Putamen (tissue), 1 donor: Measurements from ENCODE around the gene DOK1.

Experiments
- DNase-seq: peaks from one replicate; pipeline ENCODE4 v3.0.0-alpha.2; 2016; ENCODE audit warnings: low spot score

DOK1 gene

DNA sequence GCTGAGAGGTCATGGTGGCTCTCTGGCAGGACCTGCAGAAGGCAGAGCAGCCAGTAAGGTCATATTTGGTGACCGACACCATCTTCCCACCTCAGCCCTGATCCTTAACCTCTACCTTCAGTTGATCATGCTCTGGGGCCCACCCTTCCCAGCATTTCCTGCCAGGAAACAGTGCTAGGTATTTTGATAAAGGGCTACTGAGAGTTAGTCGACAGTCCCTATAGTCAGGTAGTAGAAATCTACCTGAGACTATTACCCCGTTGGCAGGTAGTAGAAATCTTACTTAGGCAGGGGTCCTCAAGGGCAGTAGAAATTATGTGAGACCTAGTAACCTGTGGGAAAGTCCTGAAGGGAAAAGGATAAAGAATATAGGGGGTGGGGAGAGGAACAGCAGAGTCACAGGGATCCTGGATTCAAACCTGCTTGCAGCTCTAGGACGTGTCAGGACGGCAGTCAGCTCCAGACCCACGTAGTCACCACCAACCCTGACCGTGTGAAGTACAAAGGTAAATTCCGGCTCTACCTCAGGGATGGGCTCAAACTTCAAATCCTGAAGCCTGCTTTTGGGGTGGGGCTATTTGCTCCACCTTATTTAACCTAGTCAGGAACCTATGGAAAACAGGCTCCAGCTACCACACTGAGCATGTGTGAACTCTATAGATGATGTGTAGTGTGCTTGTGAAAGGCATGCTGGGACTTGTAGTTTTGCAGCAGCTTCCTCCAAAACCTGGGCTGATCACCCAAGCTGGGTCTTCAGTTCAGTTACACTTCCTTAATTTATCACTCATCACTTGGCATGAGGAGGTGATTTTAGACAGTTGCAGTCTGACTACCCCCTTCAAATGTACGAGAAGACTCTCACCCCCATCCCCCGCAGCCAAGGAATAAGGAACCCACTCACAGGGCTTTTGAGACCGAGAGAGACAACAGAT, 28.5 kb upstream of the DOK1 start, which contains the start of gene DQX1:
Gene DQX1, minus strand, starts transcription at position 515 of the 932 bp plus-strand sequence. Its CDS starts 502 bp downstream, at position 13.
- peak; percentile 64 for DNase-seq

DNA sequence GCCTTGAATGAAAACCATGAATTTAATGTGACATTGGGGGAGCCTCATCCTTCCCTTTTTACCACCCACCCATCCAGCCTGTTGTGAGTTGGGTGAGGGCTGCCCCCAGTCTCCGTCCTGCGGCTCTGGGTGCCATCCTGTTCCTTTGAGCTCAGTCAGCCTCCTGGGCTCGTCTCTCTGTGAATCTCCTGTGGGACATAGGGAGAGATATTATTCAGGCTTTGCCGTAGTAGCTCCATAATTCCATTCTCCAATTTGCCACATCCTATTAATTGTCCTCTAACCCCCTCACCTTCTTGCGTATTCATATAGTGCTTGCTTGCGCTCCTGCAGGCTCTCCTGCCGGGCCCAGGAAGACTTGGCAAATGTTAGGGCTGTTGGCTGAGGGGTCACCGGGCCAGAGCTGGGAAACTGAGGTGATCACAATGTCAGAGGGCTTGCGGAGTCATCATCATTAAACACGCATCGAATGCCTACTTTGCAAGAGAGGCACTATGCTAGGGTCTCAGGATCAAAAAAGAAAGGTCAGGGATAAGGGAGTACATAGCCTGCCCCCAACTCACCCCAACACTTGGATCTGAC, 27.8 kb upstream of the DOK1 start:
- DNase-seq = no peak

DNA sequence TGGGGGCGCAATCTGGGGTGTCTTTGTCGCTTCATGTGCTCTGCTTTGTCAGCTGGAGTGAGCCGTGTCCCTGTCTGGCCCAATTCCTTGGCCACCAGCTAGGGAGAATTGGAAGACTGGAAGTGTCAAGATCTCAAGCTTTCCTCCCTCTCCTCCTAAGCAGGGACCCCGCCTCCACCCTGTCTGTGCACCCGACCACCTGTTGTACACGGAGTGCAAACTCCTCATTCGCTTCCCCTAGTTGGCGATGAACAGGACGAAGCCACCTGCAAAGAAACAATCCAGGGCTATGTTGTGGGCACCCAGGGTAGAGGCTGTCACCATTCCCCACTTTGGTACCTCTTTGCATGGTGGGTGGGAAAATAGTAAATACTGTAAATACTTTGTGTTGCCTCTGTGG, 26.8 kb upstream of the DOK1 start:
- DNase-seq = no peak

DNA sequence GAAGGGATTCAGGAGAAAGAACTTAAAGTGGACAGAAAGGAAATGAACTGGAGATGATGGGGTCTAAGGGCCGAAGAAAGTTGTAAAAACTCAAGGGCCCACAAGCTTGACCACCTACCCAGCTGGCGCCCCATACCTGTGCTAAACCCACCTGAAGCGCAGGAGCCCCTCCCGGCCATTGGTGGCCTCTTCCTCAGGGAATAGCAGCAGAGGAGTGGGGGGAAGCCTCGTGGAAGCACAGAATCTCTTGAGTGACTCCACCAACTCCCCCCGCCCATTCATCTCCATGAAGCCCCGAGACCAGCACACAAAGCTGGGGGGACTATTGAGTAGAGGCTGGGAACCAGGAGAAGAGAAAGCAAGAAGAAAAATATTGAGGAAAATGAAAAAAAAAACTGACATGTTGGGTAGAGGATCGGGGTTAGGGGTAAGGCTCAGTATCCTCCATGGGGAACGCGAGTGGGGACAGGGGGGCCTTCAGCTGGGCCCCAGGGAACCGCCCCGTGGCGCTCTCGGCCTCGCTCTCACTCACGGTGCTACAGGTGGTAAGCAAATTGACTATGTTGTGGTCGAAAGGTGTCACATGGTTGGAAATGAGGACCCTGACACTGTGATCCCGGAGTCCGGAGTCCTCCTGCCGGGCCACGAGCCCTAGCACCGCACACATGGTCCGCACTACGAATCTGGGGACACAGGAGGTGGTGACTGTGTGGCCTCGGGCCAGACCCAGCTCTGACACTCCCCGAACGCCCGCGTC, 25.7 kb upstream of the DOK1 start:
- DNase-seq = no peak

DNA sequence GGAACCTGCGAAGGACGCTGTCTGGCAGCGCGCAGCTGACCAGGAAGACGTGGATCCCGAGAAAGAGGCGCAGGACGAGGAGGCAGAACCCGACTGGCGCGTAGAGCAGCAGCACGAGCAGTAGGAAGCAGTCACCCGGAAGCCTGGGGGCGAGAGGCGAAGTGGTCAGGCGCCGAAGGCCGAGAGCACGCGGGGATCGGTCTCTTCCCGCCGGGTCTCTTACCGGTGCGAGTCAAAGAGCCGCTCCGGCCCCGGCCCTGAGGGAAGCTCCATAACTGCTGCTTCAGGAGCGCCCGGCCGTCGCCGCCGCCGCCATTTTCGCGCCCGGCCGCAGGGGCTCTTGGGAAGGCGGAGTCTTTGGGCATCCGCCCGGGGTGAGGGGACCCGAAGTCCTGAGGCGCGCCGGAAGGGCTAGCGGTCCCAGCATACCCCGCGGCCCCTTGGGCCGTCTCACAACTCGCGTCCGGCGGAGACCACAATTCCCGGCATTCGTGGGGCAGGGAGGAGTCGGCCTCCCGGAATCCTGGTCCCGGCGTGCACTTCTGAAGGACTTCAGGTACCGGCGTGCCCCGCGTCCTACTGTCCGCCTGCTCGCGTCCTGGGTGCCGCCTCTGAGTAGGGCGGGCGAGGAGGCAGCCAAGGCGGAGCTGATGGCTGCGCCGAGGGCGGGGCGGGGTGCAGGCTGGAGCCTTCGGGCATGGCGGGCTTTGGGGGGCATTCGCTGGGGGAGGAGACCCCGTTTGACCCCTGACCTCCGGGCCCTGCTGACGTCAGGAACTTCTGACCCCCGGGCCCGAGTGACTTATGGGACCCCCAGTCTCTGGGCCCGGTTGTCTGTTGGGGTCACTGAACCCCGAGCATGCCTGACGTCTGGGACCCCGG, 24.9 kb upstream of the DOK1 start, which contains the start of the genes AUP1 and HTRA2:
Gene AUP1, minus strand, starts transcription at position 350 of the 882 bp plus-strand sequence. Its CDS starts 77 bp downstream, at position 273.
Gene HTRA2, plus strand, starts transcription at position 577 of the 882 bp plus-strand sequence. Its CDS starts 74 bp downstream, at position 651.
- DNase-seq = peak; percentile 98

DNA sequence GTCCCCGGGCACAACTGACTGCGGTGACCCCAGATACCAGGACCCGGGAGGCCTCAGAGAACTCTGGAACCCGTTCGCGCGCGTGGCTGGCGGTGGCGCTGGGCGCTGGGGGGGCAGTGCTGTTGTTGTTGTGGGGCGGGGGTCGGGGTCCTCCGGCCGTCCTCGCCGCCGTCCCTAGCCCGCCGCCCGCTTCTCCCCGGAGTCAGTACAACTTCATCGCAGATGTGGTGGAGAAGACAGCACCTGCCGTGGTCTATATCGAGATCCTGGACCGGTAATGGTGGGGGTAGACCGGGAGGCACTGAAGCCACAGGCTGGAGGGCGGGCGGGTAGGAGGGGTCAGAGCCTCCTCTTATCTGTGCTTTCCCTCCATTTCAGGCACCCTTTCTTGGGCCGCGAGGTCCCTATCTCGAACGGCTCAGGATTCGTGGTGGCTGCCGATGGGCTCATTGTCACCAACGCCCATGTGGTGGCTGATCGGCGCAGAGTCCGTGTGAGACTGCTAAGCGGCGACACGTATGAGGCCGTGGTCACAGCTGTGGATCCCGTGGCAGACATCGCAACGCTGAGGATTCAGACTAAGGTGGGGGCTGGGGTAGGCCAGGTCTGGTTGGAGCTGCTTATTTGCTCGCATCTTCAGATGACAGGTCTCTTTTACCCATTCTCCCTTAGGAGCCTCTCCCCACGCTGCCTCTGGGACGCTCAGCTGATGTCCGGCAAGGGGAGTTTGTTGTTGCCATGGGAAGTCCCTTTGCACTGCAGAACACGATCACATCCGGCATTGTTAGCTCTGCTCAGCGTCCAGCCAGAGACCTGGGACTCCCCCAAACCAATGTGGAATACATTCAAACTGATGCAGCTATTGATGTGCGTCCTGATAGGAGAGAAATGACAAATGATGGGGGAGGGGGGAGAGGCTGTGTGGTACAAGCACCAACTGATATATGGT, 24.0 kb upstream of the DOK1 start:
- DNase-seq = no peak

DNA sequence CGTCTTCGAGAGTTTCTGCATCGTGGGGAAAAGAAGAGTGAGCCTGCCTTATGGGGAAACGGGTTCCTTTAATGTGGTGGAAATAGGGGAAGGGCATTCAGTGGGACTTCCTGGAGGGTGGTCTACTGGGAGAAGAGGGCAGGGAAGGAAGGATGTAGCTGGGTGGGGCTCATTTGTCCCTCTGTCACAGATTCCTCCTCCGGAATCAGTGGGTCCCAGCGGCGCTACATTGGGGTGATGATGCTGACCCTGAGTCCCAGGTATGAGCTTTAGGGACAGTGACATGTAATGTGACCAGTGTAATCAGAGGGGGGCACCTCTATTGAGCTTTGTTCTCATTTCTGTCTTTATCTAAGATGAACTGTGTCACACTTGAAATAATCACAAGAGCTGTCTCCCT, 22.9 kb upstream of the DOK1 start:
- DNase-seq = no peak

DNA sequence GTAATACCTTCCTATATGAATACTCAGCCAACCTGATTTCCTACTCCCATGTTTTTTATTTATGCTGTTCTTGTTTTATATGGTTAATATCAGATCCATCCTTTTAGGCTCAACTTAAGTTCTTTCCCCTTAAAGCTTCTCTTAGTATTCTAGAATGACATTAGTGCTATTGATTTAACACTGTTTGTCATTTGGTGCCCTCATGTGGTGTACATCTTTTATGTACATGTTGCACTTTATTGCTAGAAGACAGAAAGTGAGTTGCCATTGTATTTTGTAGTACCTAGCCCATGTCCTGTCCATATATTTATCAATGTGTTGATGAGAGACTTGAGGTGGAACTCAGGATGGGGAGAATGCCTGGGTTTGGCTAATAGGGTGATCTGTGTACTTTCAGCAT, 22.3 kb upstream of the DOK1 start:
- DNase-seq = no peak

DNA sequence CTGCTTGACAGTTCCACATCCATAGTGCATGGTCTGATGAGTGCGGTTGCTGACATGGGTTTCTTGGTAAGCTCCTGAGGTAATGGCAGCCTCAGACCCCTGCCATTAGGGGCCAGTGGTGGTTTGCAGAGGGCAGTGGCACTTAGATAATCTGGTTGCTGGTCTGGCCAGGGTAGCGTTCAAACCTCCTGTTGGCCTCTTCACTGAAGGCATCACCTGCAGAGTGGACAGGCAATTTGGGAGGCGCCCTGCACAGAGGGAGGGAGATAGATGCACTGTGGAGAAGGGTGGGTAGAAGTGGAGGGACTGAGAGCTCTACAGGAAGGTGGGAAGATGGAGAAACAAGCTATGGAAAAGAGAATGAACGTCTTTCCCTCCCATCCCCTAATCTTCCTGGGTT, 21.1 kb upstream of the DOK1 start:
- DNase-seq = no peak

DNA sequence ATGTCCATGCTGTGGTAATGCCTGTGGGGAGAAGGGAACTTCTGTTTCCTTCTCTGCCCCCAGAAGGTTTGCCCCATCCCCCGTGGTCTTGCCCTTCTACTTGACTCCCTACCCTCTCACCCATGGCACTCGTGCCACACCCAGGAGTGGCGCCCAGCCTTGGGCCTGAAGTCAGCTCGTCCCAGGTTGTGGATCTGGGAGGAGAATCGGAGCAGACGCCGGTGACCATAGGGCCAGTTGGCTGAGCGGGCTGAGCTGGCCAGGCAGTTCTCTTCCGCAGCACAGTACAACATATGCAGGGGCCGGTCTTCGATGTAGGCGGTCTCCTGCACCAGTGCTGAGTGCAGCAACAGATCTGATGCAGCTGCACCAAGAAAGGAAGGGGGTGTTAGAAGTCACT, 20.1 kb upstream of the DOK1 start:
- DNase-seq = no peak

DNA sequence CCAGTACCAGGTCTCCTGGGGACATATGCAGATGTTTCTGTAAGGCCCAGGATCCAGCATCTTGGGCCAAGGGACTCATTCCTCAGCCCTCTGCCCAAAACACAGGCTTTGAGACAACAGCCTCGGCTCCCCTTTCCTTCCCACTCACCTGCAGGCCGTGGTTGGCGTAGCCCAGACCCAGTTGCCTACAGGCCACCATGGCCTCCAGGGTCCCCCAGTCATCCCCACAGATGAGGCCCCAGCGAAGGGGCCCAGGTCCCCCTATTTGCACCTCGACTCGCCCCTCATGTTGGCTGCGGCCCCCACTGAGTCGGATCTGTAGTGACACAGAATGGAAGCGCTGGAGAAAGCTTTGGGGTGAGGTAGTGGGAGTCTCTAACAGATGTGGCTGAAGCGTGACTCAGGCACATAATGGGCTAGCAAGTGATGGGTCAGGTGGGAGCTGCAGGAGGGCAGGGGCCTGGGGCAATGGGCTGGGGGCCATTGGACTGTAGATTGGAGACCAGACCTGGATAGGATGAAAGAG, 19.0 kb upstream of the DOK1 start:
- DNase-seq = no peak

DNA sequence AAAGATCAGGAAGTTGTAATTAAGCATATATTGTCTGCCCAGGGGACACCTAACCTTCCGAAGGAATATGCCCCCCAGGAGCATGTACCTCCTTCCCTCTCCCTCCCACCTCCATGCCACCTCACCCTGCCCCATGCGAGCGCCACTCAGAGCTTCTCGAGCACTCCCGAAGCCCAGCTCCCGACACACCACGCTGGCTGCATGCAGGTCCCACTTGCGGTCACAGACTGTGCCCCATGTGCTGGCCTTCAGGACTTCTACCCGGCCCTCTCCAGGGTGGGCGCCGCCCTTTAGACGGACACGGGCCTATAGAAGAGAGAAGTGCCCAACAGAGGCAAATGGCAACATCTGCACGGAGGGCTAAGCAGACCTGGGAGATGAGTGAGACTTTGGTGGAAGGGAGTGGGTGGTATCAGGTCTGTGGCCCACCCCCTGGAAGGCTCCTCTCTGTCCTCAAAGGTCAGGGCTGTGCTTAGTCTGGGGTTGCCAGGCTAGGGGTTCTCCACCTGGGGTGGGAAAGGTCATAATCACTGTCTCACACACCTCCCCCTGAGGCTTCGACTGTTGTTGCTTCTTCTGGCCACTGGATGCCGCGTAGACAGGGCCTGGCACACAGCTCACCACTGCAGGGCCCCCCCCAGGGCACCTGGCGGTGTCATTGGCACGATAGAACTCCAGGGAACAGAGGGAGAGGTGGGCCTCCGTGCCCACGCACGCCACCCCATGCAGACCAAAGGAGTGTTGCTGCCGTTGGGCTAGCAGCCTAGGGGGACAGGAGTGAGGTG, 18.2 kb upstream of the DOK1 start:
- DNase-seq = no peak

DNA sequence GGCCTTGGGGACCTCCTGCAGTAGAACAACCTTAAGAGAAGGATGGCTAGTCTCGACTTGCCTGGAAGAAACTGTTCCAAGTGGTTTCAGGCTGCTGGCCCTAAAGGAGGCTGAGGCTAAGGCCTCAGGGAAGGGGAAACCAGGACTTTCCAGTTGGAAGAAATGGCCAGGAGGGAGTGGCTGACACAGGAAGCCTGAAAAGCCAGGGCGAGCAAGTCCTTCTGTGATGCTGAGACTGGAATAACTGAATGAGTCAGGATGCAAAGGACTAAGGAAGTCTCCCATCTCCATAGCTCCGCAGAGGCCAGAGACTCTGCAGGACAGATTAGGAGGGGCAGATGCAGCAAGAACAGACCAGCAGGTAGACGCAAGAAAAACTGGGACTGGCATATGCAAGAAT, 17.4 kb upstream of the DOK1 start:
- no peak for DNase-seq

DNA sequence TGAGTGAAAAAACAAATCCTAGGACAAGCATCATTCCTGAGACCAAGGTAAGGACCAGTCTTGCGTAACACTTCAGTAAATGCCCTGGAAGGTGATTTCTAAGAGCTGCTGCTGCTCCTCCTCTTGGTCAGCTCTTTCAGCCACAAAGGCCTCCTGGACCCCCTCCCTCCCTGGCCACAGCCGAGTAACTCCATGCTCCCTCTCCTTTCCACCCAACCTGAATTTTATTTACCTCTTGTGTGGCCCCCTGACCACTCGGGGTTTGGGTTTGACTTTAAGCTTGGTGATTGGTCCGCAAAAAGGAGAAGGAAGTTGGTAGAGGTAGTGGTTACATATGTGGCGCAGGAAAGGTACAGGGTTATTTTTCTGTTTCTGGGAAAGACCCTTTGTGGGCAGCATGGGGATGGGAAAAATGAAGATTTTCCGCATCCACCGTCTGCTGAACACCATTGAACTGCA, 15.6 kb upstream of the DOK1 start:
- no peak for DNase-seq

DNA sequence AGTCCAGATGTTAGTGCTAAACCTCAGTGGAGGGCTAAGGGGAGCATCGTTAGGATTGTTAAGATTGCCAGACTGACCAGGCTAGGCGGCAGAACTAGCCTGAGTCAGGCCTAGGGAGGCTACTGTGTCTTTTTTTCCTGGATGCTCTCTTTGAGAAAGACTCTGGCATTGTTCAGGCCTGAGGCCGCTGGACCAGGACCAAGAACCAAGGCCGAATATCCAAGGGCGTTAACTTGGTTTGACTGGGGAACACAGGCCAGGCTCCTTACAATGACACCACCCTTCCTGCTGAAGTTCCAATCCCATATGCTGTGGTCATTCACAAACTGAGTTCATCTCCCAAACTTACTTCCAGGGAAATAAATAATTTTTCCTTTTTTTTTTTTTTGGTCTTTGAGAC, 14.2 kb upstream of the DOK1 start:
- DNase-seq = no peak

DNA sequence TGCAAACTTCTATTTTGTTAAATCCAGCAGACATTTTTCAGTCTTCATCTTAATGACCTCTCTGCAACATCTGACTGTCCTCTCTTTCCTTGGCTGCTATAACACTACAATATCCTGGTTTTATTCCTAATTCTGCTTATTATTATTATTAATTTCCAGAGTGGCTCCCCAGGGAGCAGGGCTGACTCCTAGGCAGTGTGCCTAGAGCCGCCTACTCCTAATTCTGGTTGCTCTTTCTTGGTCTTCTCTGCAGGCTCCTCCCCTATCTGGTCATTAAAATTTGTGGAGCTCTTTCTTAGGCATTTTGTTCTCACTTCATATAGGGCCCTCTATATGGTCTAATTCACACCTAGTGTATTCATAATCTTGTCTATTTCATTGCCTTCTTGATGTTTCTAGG, 11.5 kb upstream of the DOK1 start:
- no peak for DNase-seq

DNA sequence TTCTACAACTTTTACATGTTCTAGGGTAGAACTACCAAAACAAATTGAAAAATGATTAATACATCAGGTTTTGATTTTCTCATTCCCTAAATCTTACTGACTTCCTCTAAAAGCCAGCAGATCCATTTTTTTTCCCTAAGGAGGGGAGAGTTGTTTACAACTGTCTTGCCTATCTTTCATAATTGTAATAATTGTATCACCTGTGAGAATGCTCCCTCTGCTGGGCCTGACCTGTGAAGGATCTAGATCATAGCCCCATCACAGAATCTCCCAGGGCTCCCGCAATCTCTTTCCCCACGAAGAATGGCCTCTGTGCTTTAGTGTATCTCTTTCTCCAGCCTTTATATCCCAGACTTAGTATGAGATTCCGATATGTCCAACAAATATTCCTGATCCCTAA, 9.9 kb upstream of the DOK1 start:
- DNase-seq = no peak

DNA sequence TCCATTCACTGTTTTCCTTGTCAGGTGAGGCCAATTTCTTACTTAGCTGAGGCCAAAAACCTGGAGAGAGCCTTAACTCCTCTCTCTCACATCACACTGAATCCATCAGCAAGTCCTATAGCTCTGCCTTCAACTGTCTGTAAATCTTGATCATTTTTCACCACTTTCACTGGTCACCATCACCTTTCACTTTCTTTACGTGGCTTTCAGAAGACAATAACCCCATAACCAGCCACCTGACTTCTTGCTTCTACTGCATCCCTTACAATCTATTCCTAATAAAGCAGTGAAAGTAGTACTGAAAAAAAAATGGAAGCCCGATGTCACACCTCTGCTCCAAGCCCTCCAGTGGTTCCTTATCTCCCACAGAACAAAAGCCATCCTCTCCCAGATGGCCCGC, 8.5 kb upstream of the DOK1 start:
- DNase-seq = no peak

DNA sequence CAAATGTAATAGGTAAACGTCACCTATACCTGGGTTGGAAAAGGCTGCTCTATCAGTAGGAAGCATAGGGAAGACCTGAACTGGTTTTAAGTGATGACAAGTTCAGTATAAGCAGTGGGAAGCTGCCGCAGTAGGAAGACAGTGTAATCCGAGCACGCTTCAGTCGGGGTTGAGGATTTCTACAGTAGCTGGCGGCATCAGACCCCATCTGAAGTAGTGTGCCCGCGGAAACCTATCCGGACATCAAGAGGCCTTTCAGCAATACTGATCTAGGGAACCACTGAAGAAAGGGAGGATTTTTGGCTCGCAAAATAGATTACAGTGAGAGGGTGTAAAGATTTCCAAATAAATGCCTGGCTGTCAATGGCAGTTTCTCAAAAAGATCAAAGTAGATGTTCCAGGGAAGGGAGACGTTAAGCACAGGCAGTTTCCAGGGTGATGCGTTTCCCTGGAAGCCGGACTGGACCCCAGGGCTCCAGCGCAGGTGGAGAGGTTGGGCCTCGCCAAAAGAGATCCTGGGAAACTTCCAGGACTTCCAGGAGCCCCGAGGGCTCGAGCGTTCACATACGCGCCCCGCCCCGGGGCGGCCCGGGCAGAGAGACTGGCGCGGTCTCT, 6.1 kb upstream of the DOK1 start:
- DNase-seq = no peak
